ENCODE results near the gene COG4.

Gene COG4

GRCh38 chr16:70476272-70477020, 46.9 kb downstream of the COG4 start (continued):
- TF ChIP-seq PRDM4 (tag by site-specific recombination; IDR thresholded peaks at IDR 0.05): 0 out of 2 replicates have a peak, but pooled peaks have one; percentile 52
- TF ChIP-seq ZNF660 (tag by site-specific recombination; IDR thresholded peaks at IDR 0.05): peak; percentile 68
- TF ChIP-seq YY2 (tag by site-specific recombination; IDR thresholded peaks at IDR 0.05): no peak
- TF ChIP-seq ZBTB17 (tag by site-specific recombination; IDR thresholded peaks at IDR 0.05): 0 out of 2 replicates have a peak, but pooled peaks have one; percentile 36
- peak; percentile 49; the same call in 1 of the 2 replicates for TF ChIP-seq ZNF600 (tag by site-specific recombination; IDR thresholded peaks at IDR 0.05)
- TF ChIP-seq BCL6B (tag by site-specific recombination; IDR thresholded peaks at IDR 0.05): no peak
- no peak for TF ChIP-seq ZFP69B (tag by site-specific recombination; IDR thresholded peaks at IDR 0.05)
- no peak for TF ChIP-seq ZNF24 (tag by site-specific recombination; IDR thresholded peaks at IDR 0.05)
- no peak for TF ChIP-seq ZNF133 (tag by site-specific recombination; IDR thresholded peaks at IDR 0.05)
- no peak for TF ChIP-seq ZNF747 (tag by site-specific recombination; IDR thresholded peaks at IDR 0.05)
- peak; percentile 37; the same call in 1 of the 2 replicates for TF ChIP-seq ZNF366 (tag by site-specific recombination; conservative IDR thresholded peaks at IDR 0.05)
- no peak for TF ChIP-seq PRDM6 (tag by site-specific recombination; IDR thresholded peaks at IDR 0.05)
- TF ChIP-seq TCF7L2 (IDR thresholded peaks at IDR 0.05; ENCODE audit: borderline replicate concordance, low read depth, low read length): no peak
- no peak for TF ChIP-seq PATZ1 (tag by site-specific recombination; IDR thresholded peaks at IDR 0.05)

- H3K27ac ChIP-seq (ENCODE audit: extremely low read depth, low read depth, low read length): no peak overlapping the region
- H3K4me3 ChIP-seq (ENCODE audit: low read depth, low read length): no peak overlapping the region
- ChIA-PET POLR2A (no interaction called here), CTCF (no interaction called here)
- H3K36me3 ChIP-seq (ENCODE audit: control insufficient read depth in 2 of 2, insufficient read depth in 1 of 2, low read length in 2 of 2): peaks cover 0 to 34% of the 10 kb centered on the region in 2 experiments; a peak in 2 of 3 replicates
- no peaks in the 10 kb centered on the region for H3K9me3 ChIP-seq (ENCODE audit: control insufficient read depth, insufficient read depth, low read depth, low read length)
- TF ChIP-seq ZNF488 (tag by site-specific recombination; IDR thresholded peaks at IDR 0.05) (no peak), ZNF629 (tag by site-specific recombination; IDR thresholded peaks at IDR 0.05) (no peak), ZNF560 (tag by site-specific recombination; IDR thresholded peaks at IDR 0.05; ENCODE audit: borderline replicate concordance) (no peak)
- H3K4me1 ChIP-seq (ENCODE audit: control insufficient read depth, insufficient read depth, low read length): peaks cover 2% of the 10 kb centered on the region; the same call in 1 of the 2 replicates
Measured at GRCh38 chr16:70475054-70475871, 48.1 kb downstream of the COG4 start.
